NB4 (cell line): ENCODE measurements around the gene ZNF618.

Experiments used
- MAX ChIP-seq: IDR thresholded peaks from 2 replicates; pipeline ENCODE4 v1.6.1; 2011; ENCODE audit warnings: low read depth, low read length
- MYC ChIP-seq: IDR thresholded peaks from 2 replicates; pipeline ENCODE4 v1.6.1; 2011; ENCODE audit warnings: low read depth, low read length
- POLR2A ChIP-seq: IDR thresholded peaks from 2 replicates; pipeline ENCODE4 v1.6.1; 2011; ENCODE audit warnings: mild to moderate bottlenecking; ENCODE audit not compliant: insufficient read length; ENCODE audit errors: extremely low read depth
- TF ChIP-seq, protein P1 (sequence below): IDR thresholded peaks from one replicate; pipeline ENCODE4 v1.5.1; 2012; ENCODE audit warnings: low read depth, low read length

DNA sequence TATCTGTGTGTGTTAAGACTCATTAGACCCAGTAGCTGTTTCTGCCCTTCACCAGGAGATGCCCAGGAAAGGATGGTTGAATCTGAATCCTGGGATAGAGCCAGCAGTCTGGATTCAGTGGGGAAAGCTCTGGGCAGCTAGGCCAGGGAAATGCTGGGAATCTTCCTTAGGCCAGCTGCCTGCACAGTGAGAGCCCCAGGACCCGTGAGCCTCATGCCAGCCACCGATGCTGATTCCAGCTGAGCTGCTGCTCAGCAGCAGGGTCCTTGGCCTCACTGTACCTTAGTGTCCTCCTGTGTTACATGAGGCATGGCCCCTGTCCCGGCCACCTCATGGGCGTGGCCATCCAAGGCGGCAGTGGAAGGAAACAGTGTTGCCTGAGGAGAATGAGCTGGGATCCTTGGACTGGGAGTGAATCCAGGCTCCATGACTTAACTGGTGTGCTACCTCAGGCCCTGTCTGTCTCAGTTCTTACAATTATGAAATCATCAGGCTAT is 114.9 kb downstream of the ZNF618 start:
- TF ChIP-seq MAX (no peak), POLR2A (no peak), MYC (no peak)
- TF ChIP-seq, protein P1, sequence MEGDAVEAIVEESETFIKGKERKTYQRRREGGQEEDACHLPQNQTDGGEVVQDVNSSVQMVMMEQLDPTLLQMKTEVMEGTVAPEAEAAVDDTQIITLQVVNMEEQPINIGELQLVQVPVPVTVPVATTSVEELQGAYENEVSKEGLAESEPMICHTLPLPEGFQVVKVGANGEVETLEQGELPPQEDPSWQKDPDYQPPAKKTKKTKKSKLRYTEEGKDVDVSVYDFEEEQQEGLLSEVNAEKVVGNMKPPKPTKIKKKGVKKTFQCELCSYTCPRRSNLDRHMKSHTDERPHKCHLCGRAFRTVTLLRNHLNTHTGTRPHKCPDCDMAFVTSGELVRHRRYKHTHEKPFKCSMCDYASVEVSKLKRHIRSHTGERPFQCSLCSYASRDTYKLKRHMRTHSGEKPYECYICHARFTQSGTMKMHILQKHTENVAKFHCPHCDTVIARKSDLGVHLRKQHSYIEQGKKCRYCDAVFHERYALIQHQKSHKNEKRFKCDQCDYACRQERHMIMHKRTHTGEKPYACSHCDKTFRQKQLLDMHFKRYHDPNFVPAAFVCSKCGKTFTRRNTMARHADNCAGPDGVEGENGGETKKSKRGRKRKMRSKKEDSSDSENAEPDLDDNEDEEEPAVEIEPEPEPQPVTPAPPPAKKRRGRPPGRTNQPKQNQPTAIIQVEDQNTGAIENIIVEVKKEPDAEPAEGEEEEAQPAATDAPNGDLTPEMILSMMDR, result no peak
